Immature natural killer cell (primary cell): ENCODE measurements around the gene PPFIA3. TPM values are rescaled to one million over a fixed set of nuclear protein-coding genes. Genes with fewer than 3 reads are reported as not detected.
A peak's percentile ranks its signal among the peaks of the same experiment; 100 is the strongest.
"Not testable (repeated sequence)": the region's sequence is repeated elsewhere in the genome, so short reads cannot be mapped to it uniquely, and the experiment has no call there.

Source experiments
- DNase-seq, 3 donors: peaks; one replicate each; pipeline ENCODE4 v3.0.0; 2022; ENCODE audit warnings: mixed read lengths in 1 of 3
- H3K27ac Mint-ChIP-seq, 6 donors: one replicate each; pipeline ENCODE4 v1.8.0; 2020; ENCODE audit warnings: mixed read lengths in 6 of 6, mild to moderate bottlenecking in 5 of 6, inconsistent platforms in 4 of 6, moderate library complexity in 3 of 6
- H3K27me3 Mint-ChIP-seq, 3 donors: one replicate each; pipeline ENCODE4 v1.8.0; 2020 to 2021; ENCODE audit warnings: low read depth in 3 of 3, mild to moderate bottlenecking in 3 of 3, mixed read lengths in 3 of 3, moderate library complexity in 3 of 3, inconsistent platforms in 1 of 3
- H3K36me3 Mint-ChIP-seq, 3 donors: one replicate each; pipeline ENCODE4 v1.8.0; 2020; ENCODE audit warnings: mixed read lengths in 3 of 3, inconsistent platforms in 2 of 3, mild to moderate bottlenecking in 2 of 3
- H3K4me1 Mint-ChIP-seq, 2 donors: one replicate each; pipeline ENCODE4 v1.8.0; 2020; ENCODE audit warnings: inconsistent platforms in 2 of 2, mild to moderate bottlenecking in 2 of 2, mixed read lengths in 2 of 2, moderate library complexity in 1 of 2
- H3K4me3 Mint-ChIP-seq, 5 donors: one replicate each; pipeline ENCODE4 v1.8.0; 2020; ENCODE audit warnings: mild to moderate bottlenecking in 5 of 5, mixed read lengths in 5 of 5, inconsistent platforms in 3 of 5, moderate library complexity in 3 of 5
- H3K9me3 Mint-ChIP-seq, 6 donors: one replicate each; pipeline ENCODE4 v1.8.0; 2020; ENCODE audit warnings: mild to moderate bottlenecking in 6 of 6, mixed read lengths in 6 of 6, inconsistent platforms in 4 of 6, moderate library complexity in 3 of 6
- polyA plus RNA-seq, 3 donors: library from polyadenylated mRNA; unstranded; fragments of 300-500 nt; fragmentation: Illumina TruSeq; gene quantifications; one replicate each; pipeline ENCODE4 v1.2.3, GENCODE V29; 2021

Gene PPFIA3
- polyA plus RNA-seq, 3 donors from 2014 or later, result 0.07 to 0.58 TPM; not detected in 1

DNA sequence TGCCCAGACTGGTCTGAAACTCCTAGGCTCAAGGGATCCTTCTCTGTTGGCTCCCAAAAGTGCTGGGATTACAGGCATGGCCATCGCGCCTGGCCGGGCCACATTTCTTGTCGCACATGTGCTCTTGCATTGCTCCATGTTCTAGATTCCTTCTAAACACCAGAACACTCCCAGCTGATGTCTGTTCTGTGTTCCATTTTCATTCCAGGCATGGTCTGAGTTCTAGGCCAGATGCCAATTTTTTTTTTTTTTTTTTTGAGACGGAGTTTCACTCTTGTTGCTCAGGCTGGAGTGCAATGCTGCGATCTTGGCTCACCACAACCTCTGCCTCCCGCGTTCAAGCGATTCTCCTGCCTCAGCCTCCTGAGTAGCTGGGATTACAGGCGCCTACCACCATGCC is 2.5 kb downstream of the PPFIA3 start:
- H3K4me3 Mint-ChIP-seq, result peak overlapping the region in 1 of 5 donors; percentile 25
- peaks cover 22 to 26% of the 10 kb centered on the region in 2 donors for H3K4me1 Mint-ChIP-seq
- H3K27ac Mint-ChIP-seq, H3K9me3 Mint-ChIP-seq, DNase-seq, H3K36me3 Mint-ChIP-seq: not testable (repeated sequence)
- peaks cover 0 to 12% (median 2%) of the 10 kb centered on the region in 3 donors for H3K27me3 Mint-ChIP-seq

DNA sequence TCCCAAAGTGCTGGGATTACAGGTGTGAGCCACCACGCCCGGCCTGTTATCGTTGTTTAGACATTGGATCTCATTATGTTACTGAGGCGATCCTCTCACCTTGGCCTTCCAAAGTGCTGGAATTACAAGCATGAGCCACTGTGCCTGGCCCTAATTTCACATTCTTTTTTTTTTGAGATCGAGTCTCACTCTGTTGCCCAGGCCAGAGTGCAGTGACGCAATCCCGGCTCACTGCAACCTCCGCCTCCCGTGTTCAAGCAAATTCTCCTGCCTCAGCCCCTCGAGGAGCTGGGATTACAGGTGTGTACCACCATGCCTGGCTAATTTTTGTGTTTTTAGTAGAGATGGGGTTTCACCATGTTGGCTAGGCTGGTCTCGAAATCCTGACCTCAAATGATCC is 3.9 kb downstream of the PPFIA3 start:
- peaks cover 16 to 17% of the 10 kb centered on the region in 2 donors for H3K4me1 Mint-ChIP-seq
- H3K36me3 Mint-ChIP-seq, H3K27ac Mint-ChIP-seq, H3K4me3 Mint-ChIP-seq, H3K9me3 Mint-ChIP-seq, DNase-seq: not testable (repeated sequence)
- H3K27me3 Mint-ChIP-seq, result peaks cover 0 to 14% (median 2%) of the 10 kb centered on the region in 3 donors

- DNase-seq, result no peak
- Mint-ChIP-seq H3K27me3 (peaks cover 0 to 9% (median 2%) of the 10 kb centered on the region in 3 donors), H3K27ac (no peak overlapping the region), H3K4me1 (peaks cover 20 to 23% of the 10 kb centered on the region in 2 donors), H3K4me3 (no peak overlapping the region), H3K36me3 (peaks cover 0 to 3% (median 0%) of the 10 kb centered on the region in 3 donors), H3K9me3 (no peaks in the 10 kb centered on the region)
Measured at GRCh38 chr19:49125025-49125731, 5.8 kb downstream of the PPFIA3 start.

- peaks cover 0 to 3% (median 0%) of the 10 kb centered on the region in 3 donors for H3K36me3 Mint-ChIP-seq
- peaks cover 13 to 15% of the 10 kb centered on the region in 2 donors for H3K4me1 Mint-ChIP-seq
- no peak for DNase-seq
- peak overlapping the region in 2 of 5 donors; percentile 21 to 24 for H3K4me3 Mint-ChIP-seq
- H3K27me3 Mint-ChIP-seq, result peaks cover 0 to 9% (median 0%) of the 10 kb centered on the region in 3 donors
- no peaks in the 10 kb centered on the region for H3K9me3 Mint-ChIP-seq
- H3K27ac Mint-ChIP-seq, result no peak overlapping the region
Measured at GRCh38 chr19:49126575-49126974, 7.2 kb downstream of the PPFIA3 start.

GRCh38 chr19:49127225-49127624 is 7.9 kb downstream of the PPFIA3 start:
- H3K4me3 Mint-ChIP-seq, result peak overlapping the region in 1 of 5 donors; percentile 27
- H3K27ac Mint-ChIP-seq, H3K9me3 Mint-ChIP-seq, H3K27me3 Mint-ChIP-seq, H3K36me3 Mint-ChIP-seq, DNase-seq: not testable (repeated sequence)
- H3K4me1 Mint-ChIP-seq, result peaks cover 13 to 15% of the 10 kb centered on the region in 2 donors

DNA sequence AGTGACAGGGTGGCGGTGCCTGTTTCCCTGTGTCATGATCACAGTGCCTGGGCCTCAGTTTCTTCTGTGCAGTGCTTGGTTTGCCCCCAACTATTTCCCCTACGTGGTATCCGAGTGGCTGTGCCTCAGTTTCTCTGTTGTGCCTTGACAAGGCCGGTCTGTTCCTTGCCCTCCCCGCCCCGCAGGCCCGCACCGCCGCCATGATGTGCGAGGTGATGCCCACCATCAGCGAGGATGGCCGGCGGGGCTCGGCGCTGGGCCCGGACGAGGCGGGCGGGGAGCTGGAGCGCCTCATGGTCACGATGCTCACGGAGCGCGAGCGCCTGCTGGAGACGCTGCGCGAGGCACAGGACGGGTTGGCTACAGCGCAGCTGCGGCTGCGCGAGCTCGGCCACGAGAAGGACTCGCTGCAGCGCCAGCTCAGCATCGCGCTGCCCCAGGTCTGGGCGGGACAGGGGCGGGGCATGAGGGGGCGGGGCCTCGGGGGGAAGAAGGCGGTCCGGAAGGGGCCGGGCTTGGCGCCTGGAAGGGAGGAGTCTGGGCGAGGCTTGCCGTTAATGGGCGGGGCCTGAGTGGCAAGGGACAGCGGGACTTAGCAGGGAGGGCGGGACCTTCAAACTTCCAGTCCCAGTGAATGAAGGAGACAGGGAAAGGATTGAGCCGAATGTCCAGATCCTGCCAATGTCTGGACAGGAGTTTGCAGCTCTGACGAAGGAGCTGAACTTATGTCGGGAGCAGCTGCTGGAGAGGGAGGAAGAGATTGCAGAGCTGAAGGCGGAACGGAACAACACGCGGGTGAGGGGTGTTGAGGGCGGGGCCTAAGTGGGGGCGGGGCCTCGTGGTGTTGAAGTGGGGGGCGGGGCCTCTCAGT is 8.6 kb downstream of the PPFIA3 start:
- Mint-ChIP-seq H3K27ac (peak overlapping the region in 5 of 6 donors; percentile 60 to 91 (median 80)), H3K4me1 (peaks cover 13 to 15% of the 10 kb centered on the region in 2 donors), H3K27me3 (peaks cover 0 to 9% (median 0%) of the 10 kb centered on the region in 3 donors), H3K36me3 (no peaks in the 10 kb centered on the region), H3K9me3 (no peaks in the 10 kb centered on the region), H3K4me3 (peak overlapping the region; percentile 85 to 93 (median 88))
- DNase-seq, result peak; percentile 95 to 96 (median 96)

DNA sequence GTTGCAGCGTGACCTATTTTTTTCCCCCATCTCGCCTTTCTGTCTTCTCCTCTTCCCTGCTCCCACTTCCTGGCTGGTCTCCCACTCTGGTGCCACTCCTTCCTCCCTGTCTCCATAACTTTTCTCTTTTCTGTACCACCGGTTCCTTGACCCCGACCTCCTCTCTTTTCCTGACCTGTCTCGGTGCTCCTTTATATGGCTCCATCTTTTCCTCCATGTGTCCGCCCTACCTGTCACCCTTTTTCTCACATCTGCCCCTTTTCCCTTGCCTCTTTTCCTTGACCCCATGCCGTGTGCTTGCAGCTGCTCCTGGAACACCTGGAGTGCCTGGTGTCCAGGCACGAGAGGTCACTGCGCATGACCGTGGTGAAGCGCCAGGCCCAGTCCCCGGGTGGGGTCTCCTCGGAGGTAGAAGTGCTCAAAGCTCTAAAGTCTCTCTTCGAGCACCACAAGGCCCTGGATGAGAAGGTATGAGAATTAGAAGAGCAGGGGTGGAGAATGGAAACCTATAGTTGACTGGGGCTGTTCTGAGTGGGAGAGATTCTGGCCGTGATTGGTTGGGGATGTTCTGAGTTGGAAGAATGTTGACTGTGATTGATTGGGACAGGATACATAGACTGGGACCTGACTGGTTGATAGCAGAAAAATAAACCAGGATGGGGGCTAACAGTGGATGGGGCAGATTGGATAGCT is 9.3 kb downstream of the PPFIA3 start:
- Mint-ChIP-seq H3K27ac (peak overlapping the region in 3 of 6 donors; percentile 47 to 65 (median 63)), H3K27me3 (peaks cover 0 to 6% (median 2%) of the 10 kb centered on the region in 3 donors)
- DNase-seq, result no peak

DNA sequence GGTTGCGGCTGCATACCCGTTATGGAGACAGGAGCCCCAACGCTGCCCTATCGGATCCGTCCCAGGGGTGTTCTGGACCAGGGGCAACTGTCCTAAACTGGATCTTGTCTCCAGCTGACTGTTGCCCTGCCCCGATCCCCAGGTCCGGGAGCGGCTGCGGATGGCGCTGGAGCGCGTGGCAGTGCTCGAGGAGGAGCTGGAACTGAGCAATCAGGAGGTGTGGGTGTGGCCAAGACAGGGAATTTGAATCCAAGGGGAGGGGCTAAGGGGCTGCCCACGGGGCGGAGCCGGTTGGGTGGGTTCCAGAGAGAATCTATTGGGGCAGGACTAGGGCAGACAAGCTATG is 9.9 kb downstream of the PPFIA3 start:
- Mint-ChIP-seq H3K27ac (no peak overlapping the region), H3K27me3 (peaks cover 2 to 6% (median 2%) of the 10 kb centered on the region in 3 donors), H3K4me3 (peak overlapping the region; percentile 10 to 93 (median 85)), H3K4me1 (peaks cover 22% of the 10 kb centered on the region in 2 donors), H3K36me3 (no peaks in the 10 kb centered on the region), H3K9me3 (no peaks in the 10 kb centered on the region)
- no peak for DNase-seq

More for the DNA sequence above, 9.3 kb downstream of the PPFIA3 start:
- Mint-ChIP-seq H3K4me3 (peak overlapping the region; percentile 85 to 93 (median 88)), H3K9me3 (no peaks in the 10 kb centered on the region), H3K36me3 (no peaks in the 10 kb centered on the region), H3K4me1 (peaks cover 17 to 20% of the 10 kb centered on the region in 2 donors)

DNA sequence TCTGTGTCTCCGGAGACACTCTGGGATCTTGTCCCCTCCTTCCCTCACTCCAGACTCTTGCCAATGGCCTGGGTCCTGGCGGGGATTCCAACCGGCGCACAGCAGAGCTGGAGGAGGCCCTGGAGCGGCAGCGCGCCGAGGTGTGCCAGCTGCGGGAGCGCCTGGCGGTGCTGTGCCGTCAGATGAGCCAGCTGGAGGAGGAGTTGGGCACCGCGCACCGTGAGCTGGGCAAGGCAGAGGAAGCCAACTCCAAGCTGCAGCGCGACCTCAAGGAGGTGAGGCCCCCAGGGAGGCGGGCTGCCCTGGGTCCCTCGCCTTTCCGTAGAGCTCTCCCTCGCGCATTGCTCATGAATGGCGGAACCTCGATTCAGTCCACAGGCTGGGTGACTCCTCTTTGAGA is 11.0 kb downstream of the PPFIA3 start:
- H3K4me3 Mint-ChIP-seq, result no peak overlapping the region

GRCh38 chr19:49132974-49133609 is 13.7 kb downstream of the PPFIA3 start:
- peaks cover 19 to 22% of the 10 kb centered on the region in 2 donors for H3K4me1 Mint-ChIP-seq
- H3K27me3 Mint-ChIP-seq, result peaks cover 2 to 3% (median 3%) of the 10 kb centered on the region in 3 donors
- DNase-seq, result no peak
- H3K36me3 Mint-ChIP-seq, result peaks cover 0 to 4% (median 4%) of the 10 kb centered on the region in 3 donors
- no peaks in the 10 kb centered on the region for H3K9me3 Mint-ChIP-seq
- H3K27ac Mint-ChIP-seq, result no peak overlapping the region
- H3K4me3 Mint-ChIP-seq, result peak overlapping the region in 4 of 5 donors; percentile 64 to 86 (median 76)

More for the DNA sequence above, 11.0 kb downstream of the PPFIA3 start:
- Mint-ChIP-seq H3K36me3 (no peaks in the 10 kb centered on the region), H3K9me3 (no peaks in the 10 kb centered on the region), H3K27me3 (peaks cover 2 to 4% (median 3%) of the 10 kb centered on the region in 3 donors), H3K4me1 (peaks cover 22 to 25% of the 10 kb centered on the region in 2 donors), H3K27ac (no peak overlapping the region)
- no peak for DNase-seq

- peak overlapping the region; percentile 18 to 86 (median 75) for H3K4me3 Mint-ChIP-seq
- H3K36me3 Mint-ChIP-seq, result peaks cover 0 to 4% (median 4%) of the 10 kb centered on the region in 3 donors
- DNase-seq, result peak in 2 of 3 donors; percentile 26 to 49
- peaks cover 11 to 15% of the 10 kb centered on the region in 2 donors for H3K4me1 Mint-ChIP-seq
- H3K27me3 Mint-ChIP-seq, result peaks cover 0 to 3% (median 2%) of the 10 kb centered on the region in 3 donors
- no peak overlapping the region for H3K27ac Mint-ChIP-seq
- H3K9me3 Mint-ChIP-seq, result no peaks in the 10 kb centered on the region
Measured at GRCh38 chr19:49133621-49134454, 14.5 kb downstream of the PPFIA3 start.

GRCh38 chr19:49135686-49136085 is 16.3 kb downstream of the PPFIA3 start:
- Mint-ChIP-seq H3K27ac (no peak overlapping the region), H3K36me3 (peaks cover 0 to 4% (median 4%) of the 10 kb centered on the region in 3 donors), H3K4me3 (no peak overlapping the region), H3K4me1 (peaks cover 7 to 13% of the 10 kb centered on the region in 2 donors), H3K9me3 (no peaks in the 10 kb centered on the region), H3K27me3 (peaks cover 0 to 3% (median 2%) of the 10 kb centered on the region in 3 donors)
- no peak for DNase-seq
